GM23338 (cell line): Measurements from ENCODE around the gene SIX5. TPM values are rescaled to one million over a fixed set of nuclear protein-coding genes. Genes with fewer than 3 reads are reported as not detected.

ENCODE experiments used
- ATAC-seq: fragments of 200-7000 bp; cut with Tn5 transposase; 3 replicates; pipeline ENCODE4 v1.9.1; 2020
- DNase-seq: peaks from one replicate; pipeline ENCODE4 v3.0.0-alpha.2; 2015; ENCODE audit warnings: low spot score
- H2AFZ ChIP-seq: fragments of 200-600 bp; sonication (generic); 2 replicates; pipeline ENCODE4 v1.8.0; 2016; ENCODE audit warnings: antibody characterized with exemption, mild to moderate bottlenecking, moderate library complexity
- H3F3A ChIP-seq: fragments of 200-600 bp; sonication (generic); replicated peaks from 2 replicates; pipeline ENCODE4 v1.8.0; 2017; ENCODE audit warnings: antibody characterized with exemption, mixed run types, low read depth
- H3K27ac ChIP-seq: fragments of 200-600 bp; sonication (generic); 2 replicates; pipeline ENCODE4 v1.6.1; 2016; ENCODE audit warnings: low read depth
- H3K27me3 ChIP-seq: fragments of 200-600 bp; sonication (generic); 2 replicates; pipeline ENCODE4 v1.8.0; 2016; ENCODE audit warnings: mild to moderate bottlenecking, mixed run types, moderate library complexity; ENCODE audit not compliant: insufficient read depth
- H3K36me3 ChIP-seq: fragments of 200-600 bp; sonication (generic); 2 replicates; pipeline ENCODE4 v1.8.0; 2016; ENCODE audit warnings: mild to moderate bottlenecking; ENCODE audit not compliant: insufficient read depth
- H3K4me1 ChIP-seq: fragments of 200-600 bp; sonication (generic); 2 replicates; pipeline ENCODE4 v1.8.0; 2016; ENCODE audit warnings: mild to moderate bottlenecking, moderate library complexity; ENCODE audit not compliant: insufficient read depth
- H3K4me2 ChIP-seq: fragments of 200-600 bp; sonication (generic); 2 replicates; pipeline ENCODE4 v1.7.1; 2017; ENCODE audit warnings: mixed run types
- H3K4me3 ChIP-seq: fragments of 200-600 bp; sonication (generic); 2 replicates; pipeline ENCODE4 v1.6.1; 2016; ENCODE audit warnings: mixed run types
- H3K79me2 ChIP-seq: fragments of 200-600 bp; sonication (generic); replicated peaks from 2 replicates; pipeline ENCODE4 v1.8.0; 2017; ENCODE audit warnings: mild to moderate bottlenecking; ENCODE audit not compliant: insufficient read depth
- H3K9me2 ChIP-seq: fragments of 200-600 bp; sonication (generic); 2 replicates; pipeline ENCODE4 v1.8.0; 2017; ENCODE audit not compliant: insufficient read depth
- H4K20me1 ChIP-seq: fragments of 200-600 bp; sonication (generic); replicated peaks from 2 replicates; pipeline ENCODE4 v1.8.0; 2017; ENCODE audit warnings: mild to moderate bottlenecking; ENCODE audit not compliant: insufficient read depth
- H3K27ac Mint-ChIP-seq: 2 replicates; pipeline ENCODE4 v1.8.0; 2020; ENCODE audit warnings: inconsistent platforms, mild to moderate bottlenecking, moderate library complexity, mixed read lengths
- H3K27me3 Mint-ChIP-seq: 3 replicates; pipeline ENCODE4 v1.8.0; 2022; ENCODE audit warnings: low read depth, mild to moderate bottlenecking, moderate library complexity, mixed read lengths, inconsistent platforms; ENCODE audit not compliant: insufficient read depth, poor library complexity
- H3K36me3 Mint-ChIP-seq: 3 replicates; pipeline ENCODE4 v1.8.0; 2021; ENCODE audit warnings: low read depth, mild to moderate bottlenecking, inconsistent platforms, moderate library complexity, mixed read lengths
- H3K4me1 Mint-ChIP-seq: 3 replicates; pipeline ENCODE4 v1.8.0; 2020; ENCODE audit warnings: mild to moderate bottlenecking, inconsistent platforms, mixed read lengths
- H3K4me3 Mint-ChIP-seq: 3 replicates; pipeline ENCODE4 v1.8.0; 2021; ENCODE audit warnings: moderate library complexity, mild to moderate bottlenecking, inconsistent platforms, mixed read lengths
- H3K9me3 Mint-ChIP-seq: 3 replicates; pipeline ENCODE4 v1.8.0; 2020; ENCODE audit warnings: moderate library complexity, mild to moderate bottlenecking, inconsistent platforms, mixed read lengths
- CREB1 ChIP-seq: fragments of 250-450 bp; sonication (Bioruptor Pico); IDR thresholded peaks from 2 replicates; pipeline ENCODE4 v1.5.0; 2020; ENCODE audit warnings: low read depth, mild to moderate bottlenecking, moderate library complexity
- CTCF ChIP-seq, 2 experiments: fragments of 200-600 bp in 1 of 2; sonication (generic) in 1 of 2; conservative IDR thresholded peaks; 2 replicates each; pipeline versions ENCODE4 v1.5.1 to v1.6.1; 2016 to 2017; ENCODE audit warnings: antibody characterized with exemption in 2 of 2, low read depth in 2 of 2, mild to moderate bottlenecking in 2 of 2, moderate library complexity in 1 of 2
- ETS1 ChIP-seq: IDR thresholded peaks from 2 replicates; pipeline ENCODE4 v1.6.1; 2016; ENCODE audit warnings: antibody characterized with exemption
- EZH2 ChIP-seq: fragments of 200-600 bp; sonication (generic); IDR thresholded peaks from one replicate; pipeline ENCODE4 v1.8.0; 2017; ENCODE audit warnings: antibody characterized with exemption, mild to moderate bottlenecking, low read depth; ENCODE audit not compliant: unreplicated experiment
- EZH2phosphoT487 ChIP-seq: fragments of 200-600 bp; sonication (generic); IDR thresholded peaks from one replicate; pipeline ENCODE4 v1.8.1; 2018; ENCODE audit warnings: antibody characterized with exemption; ENCODE audit not compliant: unreplicated experiment
- JUNB ChIP-seq: IDR thresholded peaks from one replicate; pipeline ENCODE4 v1.6.1; 2016; ENCODE audit warnings: antibody characterized with exemption; ENCODE audit not compliant: unreplicated experiment
- NANOG ChIP-seq: IDR thresholded peaks from 2 replicates; pipeline ENCODE4 v1.6.1; 2016; ENCODE audit warnings: antibody characterized with exemption, borderline replicate concordance
- POLR2AphosphoS5 ChIP-seq: IDR thresholded peaks from 2 replicates; pipeline ENCODE4 v1.6.1; 2016; ENCODE audit warnings: antibody characterized with exemption, low read depth
- REST ChIP-seq: IDR thresholded peaks from one replicate; pipeline ENCODE4 v1.6.1; 2018; ENCODE audit warnings: antibody characterized with exemption; ENCODE audit not compliant: unreplicated experiment
- STAT1 ChIP-seq: IDR thresholded peaks from one replicate; pipeline ENCODE4 v1.6.1; 2016; ENCODE audit warnings: antibody characterized with exemption; ENCODE audit not compliant: unreplicated experiment
- ZNF114 ChIP-seq: fragments of 250-450 bp; sonication (Bioruptor Pico); IDR thresholded peaks from 2 replicates; pipeline ENCODE4 v1.5.0; 2020; ENCODE audit warnings: mild to moderate bottlenecking, moderate library complexity
- ZNF462 ChIP-seq: fragments of 250-450 bp; sonication (Bioruptor Pico); IDR thresholded peaks from 2 replicates; pipeline ENCODE4 v1.5.0; 2020; ENCODE audit warnings: mild to moderate bottlenecking, moderate library complexity
- polyA plus RNA-seq: library from polyadenylated mRNA; unstranded; fragments of >200 nt; fragmentation: Nextera tagmentation; extraction: Ambion mirVana; gene quantifications from 2 replicates; pipeline ENCODE4 v1.2.1, GENCODE V29; 2016
- total RNA-seq: library from RNA; depleted of rRNA; stranded (reverse); fragments of >200 nt; shearing (Covaris generic); gene quantifications from 2 replicates; pipeline ENCODE4 v1.2.3, GENCODE V29; 2014

The SIX5 gene
- total and polyA plus RNA-seq, 2 experiments from 2014 or later = 10.1 to 22.6 TPM

GRCh38 chr19:45761714-45762113 lies 7.3 kb downstream of the SIX5 start (continued):
- TF ChIP-seq REST (no peak), POLR2AphosphoS5 (no peak), EZH2 (no peak)

GRCh38 chr19:45758921-45759320 lies 10.1 kb downstream of the SIX5 start:
- H3K27me3 Mint-ChIP-seq = peaks cover 19% of the 10 kb centered on the region
- no peaks in the 10 kb centered on the region; the same call in 2 of the 3 replicates for H3K9me3 Mint-ChIP-seq
- H3K27ac Mint-ChIP-seq = no peak overlapping the region
- Histone ChIP-seq H3F3A (no peaks in the 10 kb centered on the region), H2AFZ (no peak overlapping the region), H3K27ac (no peak overlapping the region), H3K9me2 (no peaks in the 10 kb centered on the region), H3K79me2 (no peaks in the 10 kb centered on the region), H3K4me1 (peaks cover 5% of the 10 kb centered on the region; the same call in 1 of the 2 replicates), H4K20me1 (no peaks in the 10 kb centered on the region), H3K36me3 (no peaks in the 10 kb centered on the region), H3K4me2 (no peak overlapping the region), H3K4me3 (no peak overlapping the region), H3K27me3 (no peaks in the 10 kb centered on the region)
- peaks cover 5% of the 10 kb centered on the region; the same call in 2 of the 3 replicates for H3K4me1 Mint-ChIP-seq
- no peak for DNase-seq
- H3K36me3 Mint-ChIP-seq = no peaks in the 10 kb centered on the region
- no peak overlapping the region for H3K4me3 Mint-ChIP-seq
- no peak for ATAC-seq
- TF ChIP-seq CREB1 (CRISPR knock-in tag) = no peak
- no peak for TF ChIP-seq STAT1
- TF ChIP-seq EZH2 = no peak
- no peak for TF ChIP-seq POLR2AphosphoS5
- no peak for TF ChIP-seq ETS1
- no peak for TF ChIP-seq JUNB
- no peak for TF ChIP-seq ZNF462 (CRISPR knock-in tag)
- no peak for TF ChIP-seq EZH2phosphoT487
- no peak for TF ChIP-seq CTCF (conservative IDR thresholded peaks at IDR 0.05; ENCODE audit: low read depth in 2 of 2)
- no peak for TF ChIP-seq NANOG
- no peak for TF ChIP-seq ZNF114 (CRISPR knock-in tag)
